Measurements from ENCODE around the gene CDHR3. TPM values are rescaled to one million over a fixed set of nuclear protein-coding genes. Genes with fewer than 3 reads are reported as not detected.

The CDHR3 gene
- total RNA-seq, 1 experiment from 2014 or later, result 8.7 TPM

DNA sequence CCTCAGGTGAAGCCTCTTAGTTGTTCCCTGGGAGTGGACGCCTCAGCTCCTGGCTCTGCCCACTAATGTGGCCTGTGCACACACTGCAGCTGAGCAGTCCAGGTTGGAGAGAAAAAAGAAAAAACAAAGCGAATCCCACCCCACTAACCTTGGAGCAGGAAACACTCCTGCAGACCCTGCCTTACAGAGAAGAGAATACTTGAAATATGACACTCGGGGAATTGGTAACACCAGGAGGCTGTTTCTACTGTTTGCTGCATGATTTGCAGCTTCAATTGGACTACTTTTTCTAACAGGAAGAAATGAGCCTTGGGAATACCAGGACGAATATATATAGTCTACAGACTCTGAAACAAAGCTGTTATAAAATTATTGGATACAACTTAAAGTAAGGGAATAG is 22.2 kb downstream of the CDHR3 start:
- no TSS peak for BruUV-seq (replicated peaks)
- Histone ChIP-seq H3K9me2 (ENCODE audit: insufficient read depth) (no peaks in the 10 kb centered on the region), H3K4me2 (no peak overlapping the region), H3K79me2 (ENCODE audit: low read depth) (no peaks in the 10 kb centered on the region), H2AFZ (no peak overlapping the region), H3K4me3 (no peak overlapping the region), H3F3A (ENCODE audit: insufficient read depth, low read depth) (no peaks in the 10 kb centered on the region), H3K36me3 (ENCODE audit: low read depth) (no peaks in the 10 kb centered on the region), H4K20me1 (ENCODE audit: insufficient read depth) (no peaks in the 10 kb centered on the region), H3K27me3 (ENCODE audit: insufficient read depth, low read depth) (peaks cover 10% of the 10 kb centered on the region; the same call in 1 of the 2 replicates), H3K27ac (no peak overlapping the region), H3K4me1 (replicated peaks; ENCODE audit: insufficient read depth) (no peaks in the 10 kb centered on the region), H3K9me3 (ENCODE audit: insufficient read depth, low read depth) (no peaks in the 10 kb centered on the region)
- TF ChIP-seq EZH2 (IDR thresholded peaks at IDR 0.05; ENCODE audit: low read depth), result no peak
- intact Hi-C loops (cut with micrococcal nuclease; ENCODE audit: unreplicated experiment), result no loop called here
- POLR2A ChIA-PET (ENCODE audit: unreplicated experiment), result no interaction called here
- CTCF ChIA-PET, result interaction anchor here (0.7 kb wide), 1 partner anchor 23 kb away, joined by 3 read pairs; no protein-coding TSS in a partner anchor
- no peak for DNase-seq

DNA sequence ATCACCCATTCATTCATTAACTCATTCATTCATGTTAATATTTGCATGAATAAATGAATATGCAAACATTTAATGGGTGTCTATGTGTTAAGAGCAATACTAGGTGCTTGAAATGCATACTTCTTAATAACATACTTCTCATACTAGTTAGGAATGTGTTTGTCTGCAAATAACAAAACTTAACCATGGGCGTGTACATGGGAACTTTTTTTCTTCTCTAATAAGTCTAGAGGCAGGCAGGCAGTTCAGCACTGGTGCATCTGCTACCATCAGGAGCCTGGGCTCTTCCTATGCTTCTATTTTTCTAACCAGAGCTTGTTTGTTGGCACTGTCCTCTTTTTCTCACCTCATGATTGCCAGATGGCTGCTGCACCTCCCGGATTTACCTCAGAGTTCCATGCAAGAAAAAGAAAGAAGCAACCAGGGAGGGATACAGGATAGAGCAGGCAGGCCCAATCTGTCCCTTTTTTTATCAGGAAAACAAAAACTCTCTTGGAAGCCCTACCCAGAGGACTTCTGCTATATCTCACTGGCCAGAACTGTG is 22.7 kb downstream of the CDHR3 start:
- Histone ChIP-seq H3K4me2 (no peak overlapping the region), H2AFZ (no peak overlapping the region), H3K36me3 (ENCODE audit: low read depth) (no peaks in the 10 kb centered on the region), H3K79me2 (ENCODE audit: low read depth) (no peaks in the 10 kb centered on the region), H3K9me2 (ENCODE audit: insufficient read depth) (no peaks in the 10 kb centered on the region), H3K4me3 (no peak overlapping the region), H4K20me1 (ENCODE audit: insufficient read depth) (no peaks in the 10 kb centered on the region), H3K27ac (no peak overlapping the region), H3K9me3 (ENCODE audit: insufficient read depth, low read depth) (no peaks in the 10 kb centered on the region), H3K27me3 (ENCODE audit: insufficient read depth, low read depth) (peaks cover 10% of the 10 kb centered on the region; the same call in 1 of the 2 replicates), H3K4me1 (replicated peaks; ENCODE audit: insufficient read depth) (no peaks in the 10 kb centered on the region), H3F3A (ENCODE audit: insufficient read depth, low read depth) (no peaks in the 10 kb centered on the region)
- no peak for DNase-seq
- ChIA-PET CTCF (interaction anchor here (0.7 kb wide), 1 partner anchor 23 kb away, joined by 3 read pairs; no protein-coding TSS in a partner anchor), POLR2A (ENCODE audit: unreplicated experiment) (no interaction called here)
- no TSS peak for BruUV-seq (replicated peaks)
- TF ChIP-seq EZH2 (IDR thresholded peaks at IDR 0.05; ENCODE audit: low read depth), result no peak
- TF ChIP-seq, protein P1, sequence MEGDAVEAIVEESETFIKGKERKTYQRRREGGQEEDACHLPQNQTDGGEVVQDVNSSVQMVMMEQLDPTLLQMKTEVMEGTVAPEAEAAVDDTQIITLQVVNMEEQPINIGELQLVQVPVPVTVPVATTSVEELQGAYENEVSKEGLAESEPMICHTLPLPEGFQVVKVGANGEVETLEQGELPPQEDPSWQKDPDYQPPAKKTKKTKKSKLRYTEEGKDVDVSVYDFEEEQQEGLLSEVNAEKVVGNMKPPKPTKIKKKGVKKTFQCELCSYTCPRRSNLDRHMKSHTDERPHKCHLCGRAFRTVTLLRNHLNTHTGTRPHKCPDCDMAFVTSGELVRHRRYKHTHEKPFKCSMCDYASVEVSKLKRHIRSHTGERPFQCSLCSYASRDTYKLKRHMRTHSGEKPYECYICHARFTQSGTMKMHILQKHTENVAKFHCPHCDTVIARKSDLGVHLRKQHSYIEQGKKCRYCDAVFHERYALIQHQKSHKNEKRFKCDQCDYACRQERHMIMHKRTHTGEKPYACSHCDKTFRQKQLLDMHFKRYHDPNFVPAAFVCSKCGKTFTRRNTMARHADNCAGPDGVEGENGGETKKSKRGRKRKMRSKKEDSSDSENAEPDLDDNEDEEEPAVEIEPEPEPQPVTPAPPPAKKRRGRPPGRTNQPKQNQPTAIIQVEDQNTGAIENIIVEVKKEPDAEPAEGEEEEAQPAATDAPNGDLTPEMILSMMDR (conservative IDR thresholded peaks at IDR 0.05), result no peak
- intact Hi-C loops (cut with micrococcal nuclease; ENCODE audit: unreplicated experiment), result no loop called here

DNA sequence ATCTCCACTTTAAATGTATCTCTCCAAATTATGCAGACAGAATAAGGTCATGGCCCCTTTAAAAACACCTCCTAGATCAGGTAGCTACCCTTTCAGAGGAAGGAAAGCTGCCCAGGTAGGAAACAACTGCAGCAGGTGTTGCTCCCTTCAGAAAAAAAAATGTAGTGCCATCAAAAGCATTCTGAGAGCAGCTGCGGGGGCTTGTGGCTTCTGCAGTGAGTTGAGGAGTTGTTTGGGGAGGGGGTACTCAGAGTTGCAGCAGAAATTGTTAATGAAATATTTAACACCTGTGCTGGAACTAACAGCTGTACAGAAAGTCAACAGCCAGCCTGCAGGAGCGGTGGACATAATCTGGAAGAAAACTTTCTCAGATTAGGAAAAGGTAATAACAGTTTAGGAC is 24.0 kb downstream of the CDHR3 start:
- Histone ChIP-seq H3K79me2 (ENCODE audit: low read depth) (no peaks in the 10 kb centered on the region), H3K27ac (no peak overlapping the region), H3K27me3 (ENCODE audit: insufficient read depth, low read depth) (peaks cover 10% of the 10 kb centered on the region; the same call in 1 of the 2 replicates), H3K9me2 (ENCODE audit: insufficient read depth) (no peaks in the 10 kb centered on the region), H2AFZ (no peak overlapping the region), H3K4me1 (replicated peaks; ENCODE audit: insufficient read depth) (no peaks in the 10 kb centered on the region), H3K9me3 (ENCODE audit: insufficient read depth, low read depth) (no peaks in the 10 kb centered on the region), H3K4me3 (no peak overlapping the region), H3F3A (ENCODE audit: insufficient read depth, low read depth) (no peaks in the 10 kb centered on the region), H4K20me1 (ENCODE audit: insufficient read depth) (no peaks in the 10 kb centered on the region), H3K4me2 (no peak overlapping the region), H3K36me3 (ENCODE audit: low read depth) (no peaks in the 10 kb centered on the region)
- ChIA-PET CTCF (no interaction called here), POLR2A (ENCODE audit: unreplicated experiment) (no interaction called here)
- intact Hi-C loops (cut with micrococcal nuclease; ENCODE audit: unreplicated experiment), result no loop called here
- DNase-seq, result no peak
- TF ChIP-seq, protein P1 (conservative IDR thresholded peaks at IDR 0.05), result no peak
- no peak for TF ChIP-seq EZH2 (IDR thresholded peaks at IDR 0.05; ENCODE audit: low read depth)
- no TSS peak for BruUV-seq (replicated peaks)

DNA sequence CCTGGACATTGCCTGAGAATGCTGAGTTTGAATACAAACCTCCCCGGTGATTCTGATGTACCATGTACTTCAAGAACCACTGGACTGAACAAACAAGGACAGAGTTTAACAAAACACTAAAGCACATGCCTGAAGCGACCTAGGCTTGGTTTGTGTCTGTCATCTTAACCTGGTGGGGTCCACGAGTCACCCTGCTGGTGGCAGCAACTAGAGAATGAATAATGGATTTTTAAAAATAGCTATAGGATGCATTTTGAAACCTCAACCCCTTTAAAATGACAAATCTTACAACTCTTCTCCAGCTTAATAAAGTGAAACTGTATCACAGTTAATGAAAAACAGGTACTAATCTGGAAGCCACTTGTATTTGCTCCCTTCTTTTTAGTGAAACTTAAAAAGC is 25.2 kb downstream of the CDHR3 start:
- ChIA-PET POLR2A (ENCODE audit: unreplicated experiment) (interaction anchor here (0.6 kb wide), 1 partner anchor 11 kb away, joined by 5 read pairs; no protein-coding TSS in a partner anchor), CTCF (no interaction called here)
- DNase-seq, result no peak
- Histone ChIP-seq H3K9me3 (ENCODE audit: insufficient read depth, low read depth) (no peaks in the 10 kb centered on the region), H2AFZ (no peak overlapping the region), H3K36me3 (ENCODE audit: low read depth) (no peaks in the 10 kb centered on the region), H3K4me2 (no peak overlapping the region), H3K27ac (no peak overlapping the region), H3K79me2 (ENCODE audit: low read depth) (no peaks in the 10 kb centered on the region), H4K20me1 (ENCODE audit: insufficient read depth) (no peaks in the 10 kb centered on the region), H3K4me3 (no peak overlapping the region), H3F3A (ENCODE audit: insufficient read depth, low read depth) (no peaks in the 10 kb centered on the region), H3K9me2 (ENCODE audit: insufficient read depth) (no peaks in the 10 kb centered on the region), H3K27me3 (ENCODE audit: insufficient read depth, low read depth) (peaks cover 10% of the 10 kb centered on the region; the same call in 1 of the 2 replicates), H3K4me1 (replicated peaks; ENCODE audit: insufficient read depth) (no peaks in the 10 kb centered on the region)
- no TSS peak for BruUV-seq (replicated peaks)
- intact Hi-C loops (cut with micrococcal nuclease; ENCODE audit: unreplicated experiment), result no loop called here
- TF ChIP-seq, protein P1 (conservative IDR thresholded peaks at IDR 0.05), result no peak
- no peak for TF ChIP-seq EZH2 (IDR thresholded peaks at IDR 0.05; ENCODE audit: low read depth)
